ENCODE data around the gene TIMM23B.
A peak's percentile ranks its signal among the peaks of the same experiment; 100 is the strongest.
"Not testable (repeated sequence)": the region's sequence is repeated elsewhere in the genome, so short reads cannot be mapped to it uniquely, and the experiment has no call there.

TIMM23B gene, protein sequence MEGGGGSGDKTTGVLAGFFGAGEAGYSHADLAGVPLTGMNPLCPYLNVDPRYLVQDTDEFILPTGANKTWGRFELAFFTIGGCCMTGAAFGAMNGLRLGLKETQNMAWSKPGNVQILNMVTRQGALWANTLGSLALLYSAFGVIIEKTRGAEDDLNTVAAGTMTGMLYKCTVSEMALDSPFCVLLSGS

DNA sequence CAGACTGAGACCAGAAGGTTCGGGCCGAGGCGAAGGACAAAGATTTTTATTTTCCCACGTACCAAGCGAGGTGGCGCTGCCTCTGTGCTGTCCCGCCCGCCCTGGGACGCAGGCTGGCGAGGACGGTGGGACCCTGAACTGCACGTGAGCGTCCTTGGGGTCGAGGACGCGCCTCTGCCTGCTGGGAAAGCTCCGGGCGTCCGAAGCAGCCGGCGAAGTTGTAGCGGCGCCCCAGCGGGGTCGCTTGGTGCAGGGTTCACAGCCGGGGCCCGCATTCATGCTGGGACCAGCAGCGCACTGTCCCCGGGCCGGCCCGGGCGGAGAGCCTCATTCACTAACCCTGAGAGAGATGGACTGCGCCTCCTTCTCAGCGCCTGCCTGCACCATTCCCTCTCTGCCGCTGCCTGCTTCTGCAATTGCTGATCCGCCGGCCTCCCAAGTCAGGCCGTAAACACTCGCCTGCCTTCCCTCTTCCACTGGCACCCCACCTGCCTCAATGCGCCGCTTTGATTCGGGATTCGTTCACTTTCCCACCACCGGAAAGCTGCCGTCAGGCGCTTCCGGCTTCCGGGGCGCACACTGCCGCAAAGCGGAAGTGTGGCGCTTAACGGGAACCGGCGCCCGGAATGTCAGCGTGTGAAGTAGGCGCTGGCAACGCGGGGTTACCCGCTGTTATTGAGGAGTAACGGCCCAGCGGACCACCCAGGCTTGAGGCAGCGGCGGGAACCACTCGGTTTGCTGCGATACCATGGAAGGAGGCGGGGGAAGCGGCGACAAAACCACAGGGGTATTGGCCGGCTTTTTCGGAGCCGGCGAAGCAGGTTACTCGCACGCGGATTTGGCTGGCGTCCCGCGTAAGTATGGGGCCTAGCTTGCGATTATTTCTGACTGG lies at the start of gene TIMM23B, which contains the start of gene PARG:
TSS of gene TIMM23B (plus strand) at position 607 of the 892 bp plus-strand sequence. CDS start at position 749, 142 bp downstream.
TSS of gene PARG (minus strand) at position 581 of the 892 bp plus-strand sequence. CDS start at position 279, 302 bp downstream.
- peak; percentile 75 for DNase-seq (ENCODE audit: low read depth)

DNA sequence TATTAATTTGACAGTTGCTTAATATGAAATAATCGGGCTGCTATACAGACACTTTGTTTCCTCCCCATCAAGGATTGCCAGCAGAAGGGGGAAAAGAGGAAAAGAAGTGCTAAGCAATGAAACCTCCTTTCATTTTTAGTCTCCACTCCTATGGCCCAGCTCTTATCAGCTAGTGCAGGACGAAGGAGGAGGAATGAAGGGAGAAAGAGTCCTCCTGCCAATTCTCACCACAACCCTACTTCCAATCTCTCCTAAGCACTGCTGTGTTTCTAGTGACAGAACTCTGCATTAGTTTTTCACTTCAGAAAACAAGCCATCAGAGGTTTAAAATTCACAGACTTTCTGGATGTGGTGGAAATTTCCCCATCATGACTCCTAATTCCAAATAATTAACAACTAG lies 41.9 kb upstream of the TIMM23B start:
- DNase-seq (ENCODE audit: low read depth) = not testable (repeated sequence)

DNA sequence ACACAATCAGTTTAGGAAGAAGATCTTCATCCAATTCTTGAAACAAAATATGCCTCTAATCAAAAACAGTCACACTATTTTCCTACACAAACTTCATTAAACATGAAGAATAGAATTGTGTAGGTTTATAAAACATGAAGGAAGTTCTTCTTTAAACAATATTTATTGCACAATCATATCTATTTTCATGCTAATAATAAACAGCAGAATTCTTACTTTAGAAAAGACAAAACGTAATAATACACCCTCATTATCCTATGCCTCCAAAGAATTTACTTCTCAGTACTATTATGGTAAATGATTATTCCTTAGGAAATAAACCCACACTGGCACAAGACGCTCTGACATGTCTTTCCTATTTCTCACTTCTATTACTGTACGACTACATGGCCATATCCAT lies 41.4 kb upstream of the TIMM23B start:
- DNase-seq (ENCODE audit: low read depth) = not testable (repeated sequence)

DNA sequence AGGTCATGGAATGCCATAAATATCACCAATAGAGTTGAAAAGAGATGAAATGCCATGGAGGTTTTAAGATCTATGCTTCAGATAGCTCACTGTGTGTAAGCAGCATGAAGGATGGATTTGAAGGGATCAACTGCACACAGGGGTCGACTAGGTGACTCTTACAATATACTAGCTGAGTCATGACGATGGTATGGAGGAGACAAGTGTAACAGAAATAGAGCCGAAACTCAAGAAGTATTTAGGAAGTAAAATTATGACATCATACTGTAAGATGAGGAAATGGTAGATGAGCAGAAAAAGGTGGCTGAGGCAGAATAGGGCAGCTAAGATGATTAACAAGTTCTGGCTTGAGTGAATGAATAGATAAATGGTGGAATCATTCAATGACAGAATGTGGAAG lies 38.0 kb upstream of the TIMM23B start:
- not testable (repeated sequence) for DNase-seq (ENCODE audit: low read depth)

DNA sequence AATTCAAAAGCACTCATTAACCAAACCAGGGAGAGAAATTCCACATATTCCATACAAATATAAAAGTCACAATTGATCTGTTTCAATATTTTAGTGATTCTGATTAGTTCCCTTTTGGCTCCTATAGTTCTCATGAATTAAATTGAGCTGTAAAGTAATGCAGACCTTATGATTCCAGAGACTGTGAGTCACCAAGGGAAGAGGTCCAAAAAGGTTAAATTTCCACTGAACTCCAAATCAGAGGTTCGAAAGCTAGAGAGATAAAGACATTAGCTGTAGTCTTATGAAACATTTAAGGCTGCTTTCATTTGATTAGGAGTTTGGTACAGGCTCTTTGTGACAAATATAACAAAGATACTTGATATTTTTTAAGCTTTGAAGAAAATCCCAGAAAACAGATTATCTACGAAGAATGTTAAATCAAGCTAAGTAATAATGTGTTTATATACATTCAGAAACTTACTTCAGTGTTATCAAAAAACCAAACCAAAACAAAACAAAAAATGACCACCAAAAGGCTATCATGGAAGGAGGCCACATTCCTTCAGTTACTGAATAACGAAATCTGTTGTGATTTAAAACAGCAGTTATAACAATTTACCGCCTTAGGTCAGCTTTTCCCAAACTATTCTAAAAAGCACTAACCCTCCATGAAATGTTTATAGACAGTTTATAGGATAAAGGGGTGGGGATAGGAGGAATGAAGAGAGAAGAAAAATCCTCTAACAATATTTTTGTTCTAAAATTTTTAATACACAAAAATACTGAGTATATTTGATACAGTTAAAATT lies 33.4 kb upstream of the TIMM23B start:
- not testable (repeated sequence) for DNase-seq (ENCODE audit: low read depth)

DNA sequence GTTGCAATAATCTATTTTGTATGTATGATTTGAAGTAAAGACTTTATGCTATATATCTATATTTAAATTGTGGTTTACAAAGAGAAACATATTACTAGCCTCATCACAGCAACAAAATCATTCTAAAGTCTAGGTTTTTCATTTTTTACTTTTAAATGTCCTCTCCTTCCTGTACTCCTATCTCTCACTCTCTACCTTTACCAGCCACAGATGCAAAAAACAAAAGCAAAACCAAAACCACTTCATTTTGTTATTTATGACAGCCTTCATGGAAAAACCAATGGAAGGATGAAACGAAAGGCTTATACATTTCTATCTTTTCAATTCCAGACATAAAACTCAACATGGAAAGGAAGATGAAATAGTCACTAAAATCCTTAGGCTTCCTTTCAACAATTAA lies 31.6 kb upstream of the TIMM23B start:
- DNase-seq (ENCODE audit: low read depth) = not testable (repeated sequence)

DNA sequence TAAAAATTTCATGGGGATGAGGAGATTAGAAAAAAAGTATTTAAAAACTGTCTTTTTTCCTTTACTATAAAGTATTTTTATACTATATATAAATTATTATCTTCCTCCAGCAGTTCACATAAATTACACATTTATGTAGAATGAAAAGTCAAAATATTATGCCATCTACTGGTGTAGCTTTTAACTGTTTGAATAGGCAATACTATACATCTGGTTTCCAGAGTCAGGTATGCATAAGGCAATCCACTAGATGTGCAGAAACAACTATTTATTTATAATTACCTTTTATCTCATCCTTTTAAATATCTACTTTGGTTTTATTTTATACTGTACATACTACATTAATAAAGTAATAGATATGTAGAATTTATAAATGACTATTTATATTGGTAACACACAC lies 25.4 kb upstream of the TIMM23B start:
- not testable (repeated sequence) for DNase-seq (ENCODE audit: low read depth)

DNA sequence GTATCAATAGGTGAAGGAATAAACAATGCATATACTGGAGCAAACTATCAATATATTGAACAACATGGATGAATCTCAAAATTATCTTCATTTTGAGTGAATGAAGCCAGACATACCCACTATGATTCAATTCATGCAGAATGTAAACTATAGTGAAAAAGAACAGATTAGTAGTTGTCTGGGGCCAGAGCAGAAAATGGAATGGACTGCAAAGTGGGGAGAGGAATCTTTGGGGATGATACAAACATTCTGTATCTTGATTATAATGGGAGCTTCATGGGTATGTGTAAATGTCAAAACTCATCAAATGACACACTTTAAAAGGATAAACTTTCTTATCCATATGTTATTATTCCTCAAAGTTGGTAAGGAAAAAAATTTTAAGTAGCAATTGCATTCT lies 23.9 kb upstream of the TIMM23B start:
- DNase-seq (ENCODE audit: low read depth) = not testable (repeated sequence)

DNA sequence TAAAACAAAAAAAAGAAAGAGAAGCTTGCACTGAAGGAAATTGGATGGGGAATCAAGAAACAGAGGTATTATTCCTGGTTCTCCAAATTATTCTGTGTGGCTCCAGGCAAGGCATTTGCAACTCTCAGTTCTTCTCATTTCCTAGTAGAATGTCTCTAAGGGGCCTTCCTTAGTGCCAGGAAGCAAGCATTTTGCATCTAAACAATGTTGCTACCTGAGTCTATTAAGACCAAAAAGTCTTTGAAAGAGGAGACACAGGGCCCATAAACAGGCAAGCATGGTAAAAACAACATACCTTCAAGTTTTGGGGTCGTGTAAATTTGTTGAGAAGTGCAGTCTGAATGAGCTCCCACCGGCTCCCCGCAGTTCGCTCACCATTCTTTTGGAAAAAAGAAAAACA lies 19.8 kb upstream of the TIMM23B start:
- not testable (repeated sequence) for DNase-seq (ENCODE audit: low read depth)

DNA sequence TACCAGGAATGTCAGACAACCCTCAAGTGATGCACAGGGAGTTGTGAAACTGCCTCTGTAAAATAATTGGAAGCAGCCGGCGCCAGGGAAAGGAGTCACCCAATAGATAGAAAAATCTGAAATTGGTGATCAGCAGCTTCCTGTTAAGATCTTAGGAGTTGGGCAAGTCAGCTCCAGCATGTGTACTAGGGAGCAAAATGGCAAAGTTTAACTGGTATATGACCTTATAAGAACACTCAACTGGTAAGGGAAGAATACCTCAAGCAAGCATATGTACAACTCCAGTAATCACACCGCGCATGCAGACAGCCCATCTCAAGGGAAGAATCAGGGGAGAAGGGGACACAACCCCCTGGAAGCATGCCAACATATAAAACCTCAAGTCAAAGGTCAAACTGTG lies 18.3 kb upstream of the TIMM23B start:
- DNase-seq (ENCODE audit: low read depth) = not testable (repeated sequence)

DNA sequence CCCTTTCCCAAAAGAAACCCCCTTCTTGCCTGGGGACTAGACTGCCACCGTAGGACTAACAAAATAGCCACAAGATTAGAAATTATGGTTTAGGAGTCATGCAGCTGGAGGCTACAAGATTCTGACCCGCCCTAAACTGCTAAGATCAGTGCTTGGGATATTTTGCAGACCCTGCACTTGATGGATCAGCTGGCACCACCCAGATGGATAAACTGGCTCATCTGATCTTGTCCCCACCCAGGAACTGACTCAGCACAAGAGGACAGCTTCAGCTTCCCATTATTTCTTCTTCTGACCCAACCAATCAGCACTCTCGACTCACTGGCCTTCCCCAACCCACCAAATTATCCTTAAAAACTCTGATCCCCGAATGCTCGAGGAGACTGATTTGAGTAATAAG lies 10.6 kb upstream of the TIMM23B start:
- DNase-seq (ENCODE audit: low read depth) = not testable (repeated sequence)

DNA sequence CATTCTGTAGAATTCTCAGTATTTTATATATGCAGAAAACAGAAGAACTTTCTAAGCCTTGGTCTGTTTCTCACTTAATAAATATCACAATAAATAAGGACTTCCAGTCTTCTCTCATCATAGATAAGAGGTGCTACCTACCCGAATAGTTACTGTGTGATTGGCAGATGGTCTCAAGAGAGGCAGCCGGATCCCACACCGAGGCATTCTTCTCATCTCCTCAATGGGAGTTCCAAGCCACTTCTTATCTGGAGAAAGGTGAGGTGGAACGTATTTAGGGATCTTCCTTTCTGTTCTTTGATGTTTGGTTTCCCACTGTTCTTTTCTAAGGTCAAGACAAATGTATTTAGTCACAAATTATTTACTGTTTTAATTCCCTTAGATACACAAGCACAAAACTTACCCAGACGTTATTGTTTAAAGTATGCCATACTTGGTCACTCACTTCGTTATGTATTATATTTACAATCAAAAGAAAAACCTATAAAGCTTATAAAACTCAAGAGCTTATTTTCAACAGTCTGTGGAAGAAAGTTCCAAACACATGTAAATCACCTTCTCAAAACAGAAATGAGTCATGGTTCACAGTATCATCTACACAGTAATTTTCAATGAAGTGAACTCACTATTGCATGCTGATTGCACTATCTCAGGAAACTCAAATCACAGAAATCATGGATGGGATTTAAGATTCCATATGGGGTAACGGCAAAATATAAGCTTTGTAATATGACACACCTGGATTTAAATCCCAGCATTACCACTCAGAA lies 9.7 kb upstream of the TIMM23B start:
- DNase-seq (ENCODE audit: low read depth) = not testable (repeated sequence)

DNA sequence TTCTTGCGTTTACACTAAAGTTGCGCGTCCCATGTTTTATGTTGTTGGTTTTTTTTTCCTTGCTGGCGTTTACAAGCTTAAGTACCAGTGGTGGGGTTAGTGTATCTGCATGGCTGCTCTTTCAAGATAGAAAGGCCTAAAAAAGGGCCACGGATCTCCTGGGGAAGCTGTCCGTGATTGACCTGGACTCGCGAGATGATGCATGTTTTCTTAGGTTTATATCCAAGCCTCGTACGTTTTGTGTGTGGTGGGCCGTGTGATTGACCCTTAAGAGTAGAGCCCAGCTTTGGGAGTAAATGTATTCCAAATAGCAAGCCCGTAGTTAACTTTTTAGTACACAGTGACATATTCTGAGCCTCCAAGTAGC lies 469 bp downstream of the TIMM23B start:
- DNase-seq (ENCODE audit: low read depth) = not testable (repeated sequence)

DNA sequence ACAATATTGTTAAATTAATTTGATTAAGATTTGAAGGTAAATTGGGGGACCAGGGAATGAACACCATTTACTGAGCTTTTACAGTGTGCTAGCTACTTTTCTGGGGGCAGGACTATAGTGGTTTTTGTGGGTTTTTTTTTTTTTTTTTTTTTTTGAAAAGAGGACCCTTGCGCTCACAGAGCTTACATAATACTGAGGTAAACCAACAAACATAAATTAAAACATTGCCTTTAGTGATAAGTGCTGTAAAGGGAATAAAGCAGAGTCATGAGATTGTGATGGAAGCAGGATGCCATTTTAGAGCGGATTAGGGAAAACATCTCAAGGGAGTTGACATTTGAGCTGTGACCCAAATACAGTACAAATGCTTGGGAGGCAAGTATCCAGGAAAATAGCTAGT lies 1.8 kb downstream of the TIMM23B start:
- not testable (repeated sequence) for DNase-seq (ENCODE audit: low read depth)

DNA sequence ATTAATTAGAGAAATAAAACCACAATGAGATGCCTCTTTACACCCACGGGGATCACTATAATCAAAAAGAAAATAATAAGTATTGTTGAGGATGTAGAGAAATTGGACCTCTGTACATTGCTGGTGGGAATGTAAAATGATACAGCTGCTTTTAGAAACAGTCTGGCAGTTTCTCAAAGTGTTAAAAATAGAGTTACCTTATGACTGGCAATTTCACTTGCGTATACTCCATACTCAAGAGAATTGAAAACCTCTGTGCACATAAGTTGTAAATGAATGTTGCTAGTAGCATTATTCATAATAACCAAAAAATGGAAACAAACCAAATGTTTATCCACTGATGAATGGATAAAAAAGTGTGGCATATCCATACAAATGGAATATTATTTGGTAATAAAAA lies 6.3 kb downstream of the TIMM23B start:
- not testable (repeated sequence) for DNase-seq (ENCODE audit: low read depth)

DNA sequence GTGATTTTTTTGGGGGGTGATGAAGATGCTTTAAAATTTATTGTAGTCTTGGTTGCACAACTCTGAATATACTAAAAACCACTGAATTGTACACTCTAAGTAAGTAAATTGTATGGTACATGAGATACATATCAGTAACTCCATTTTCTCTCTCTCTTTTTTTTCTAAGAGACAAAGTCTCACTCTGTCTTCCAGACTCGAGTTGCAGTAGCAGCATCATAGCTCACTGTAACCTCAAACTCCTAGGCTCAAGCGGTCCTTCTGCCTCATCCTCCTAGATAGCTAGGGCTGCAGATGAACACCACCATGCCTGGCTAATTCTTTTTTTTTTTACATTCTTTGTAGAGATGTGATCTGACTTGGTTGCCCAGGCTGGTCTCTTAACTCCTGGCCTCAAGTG lies 6.9 kb downstream of the TIMM23B start:
- not testable (repeated sequence) for DNase-seq (ENCODE audit: low read depth)

DNA sequence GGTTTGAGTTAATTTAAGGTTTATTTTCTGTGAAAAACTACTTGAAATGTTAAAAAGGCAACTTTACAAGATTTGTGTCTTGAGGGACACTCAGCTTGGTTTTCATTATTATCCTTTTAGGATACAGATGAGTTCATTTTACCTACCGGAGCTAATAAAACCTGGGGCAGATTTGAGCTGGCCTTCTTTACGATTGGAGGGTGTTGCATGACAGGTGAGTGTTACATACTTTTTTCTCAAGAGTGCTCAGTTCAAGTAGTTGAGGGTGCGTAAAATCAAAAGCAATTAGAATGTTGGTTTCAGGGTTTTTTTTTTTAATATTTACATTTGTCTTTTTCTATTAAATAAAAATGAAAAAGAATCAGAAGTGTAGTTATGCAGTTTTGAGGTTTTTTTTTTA lies 10.2 kb downstream of the TIMM23B start:
- not testable (repeated sequence) for DNase-seq (ENCODE audit: low read depth)

DNA sequence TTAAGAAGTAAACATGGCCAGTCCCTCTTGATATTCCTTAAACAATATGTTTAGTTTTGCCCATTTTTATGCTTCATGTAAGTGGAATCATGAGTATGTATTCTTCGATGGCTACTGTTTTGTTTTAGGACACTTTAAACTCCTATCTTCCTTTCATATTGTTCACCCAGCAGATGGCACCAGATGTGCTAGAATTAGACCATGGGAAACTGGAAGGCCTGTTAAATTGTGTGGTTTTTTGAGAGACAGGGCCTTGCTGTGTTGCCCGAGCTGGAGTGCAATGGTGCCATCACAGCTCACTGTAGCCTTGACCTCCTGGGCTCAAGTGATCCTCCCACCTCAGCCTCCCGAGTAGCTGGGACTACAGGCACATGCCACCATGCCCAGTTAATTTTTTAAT lies 11.3 kb downstream of the TIMM23B start:
- not testable (repeated sequence) for DNase-seq (ENCODE audit: low read depth)

DNA sequence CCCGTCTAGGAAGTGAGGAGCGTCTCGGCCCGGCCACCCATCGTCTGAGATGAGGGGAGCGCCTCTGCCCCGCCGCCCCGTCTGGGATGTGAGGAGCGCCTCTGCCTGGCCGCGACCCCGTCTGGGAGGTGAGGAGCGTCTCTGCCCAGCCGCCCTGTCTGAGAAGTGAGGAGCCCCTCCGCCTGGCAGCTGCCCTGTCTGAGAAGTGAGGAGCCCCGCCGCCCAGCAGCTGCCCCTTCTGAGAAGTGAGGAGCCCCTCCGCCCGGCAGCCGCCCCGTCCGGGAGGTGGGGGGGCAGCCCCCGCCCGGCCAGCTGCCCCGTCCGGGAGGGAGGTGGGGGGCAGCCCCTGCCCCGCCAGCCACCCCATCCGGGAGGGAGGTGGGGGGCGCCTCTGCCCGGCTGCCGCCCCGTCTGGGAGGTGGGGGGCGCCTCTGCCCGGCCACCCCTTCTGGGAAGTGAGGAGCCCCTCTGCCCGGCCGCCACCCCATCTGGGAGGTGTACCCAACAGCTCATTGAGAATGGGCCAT lies 28.5 kb downstream of the TIMM23B start:
- DNase-seq (ENCODE audit: low read depth) = not testable (repeated sequence)

DNA sequence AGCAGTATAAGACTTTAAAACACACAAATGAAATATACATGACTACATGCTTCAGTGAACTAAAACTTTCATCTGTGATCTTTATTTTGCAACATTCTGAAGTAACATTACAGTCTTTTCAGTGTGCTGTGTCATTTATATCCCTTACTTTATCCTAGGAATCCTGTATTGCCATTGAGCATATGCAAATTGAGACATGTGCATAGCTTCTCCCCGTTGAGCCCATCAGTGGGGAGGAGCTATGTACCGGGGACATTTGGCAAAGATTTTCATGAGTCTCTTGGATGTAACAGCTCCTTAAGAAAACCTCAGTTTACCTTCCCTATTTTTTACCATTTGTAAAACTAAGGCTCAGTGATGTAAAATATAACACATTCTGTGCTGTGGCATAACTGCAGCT lies 29.6 kb downstream of the TIMM23B start:
- DNase-seq (ENCODE audit: low read depth) = not testable (repeated sequence)

DNA sequence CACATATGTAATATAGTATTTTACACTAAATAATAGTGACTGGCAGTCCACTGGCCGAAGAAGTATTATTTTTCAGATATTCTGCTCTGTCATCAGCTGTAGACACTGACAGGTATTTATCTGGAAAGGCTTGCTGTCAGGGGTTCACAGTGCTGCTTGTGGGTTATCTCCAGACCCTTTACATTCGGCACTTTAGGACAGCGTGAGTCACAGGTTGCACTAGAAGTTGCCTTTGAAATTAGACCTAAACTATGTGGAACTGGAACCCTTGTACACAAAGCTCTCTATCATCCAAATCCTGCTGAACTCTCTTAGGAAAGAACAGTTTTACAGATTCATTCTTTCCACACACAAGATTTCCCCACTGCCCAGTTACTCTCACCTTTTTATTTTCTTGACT lies 30.2 kb downstream of the TIMM23B start:
- not testable (repeated sequence) for DNase-seq (ENCODE audit: low read depth)

Measured in stromal cell of bone marrow (primary cell).